Measurements from ENCODE around the gene PRKG1.

- TF ChIP-seq, protein P1, sequence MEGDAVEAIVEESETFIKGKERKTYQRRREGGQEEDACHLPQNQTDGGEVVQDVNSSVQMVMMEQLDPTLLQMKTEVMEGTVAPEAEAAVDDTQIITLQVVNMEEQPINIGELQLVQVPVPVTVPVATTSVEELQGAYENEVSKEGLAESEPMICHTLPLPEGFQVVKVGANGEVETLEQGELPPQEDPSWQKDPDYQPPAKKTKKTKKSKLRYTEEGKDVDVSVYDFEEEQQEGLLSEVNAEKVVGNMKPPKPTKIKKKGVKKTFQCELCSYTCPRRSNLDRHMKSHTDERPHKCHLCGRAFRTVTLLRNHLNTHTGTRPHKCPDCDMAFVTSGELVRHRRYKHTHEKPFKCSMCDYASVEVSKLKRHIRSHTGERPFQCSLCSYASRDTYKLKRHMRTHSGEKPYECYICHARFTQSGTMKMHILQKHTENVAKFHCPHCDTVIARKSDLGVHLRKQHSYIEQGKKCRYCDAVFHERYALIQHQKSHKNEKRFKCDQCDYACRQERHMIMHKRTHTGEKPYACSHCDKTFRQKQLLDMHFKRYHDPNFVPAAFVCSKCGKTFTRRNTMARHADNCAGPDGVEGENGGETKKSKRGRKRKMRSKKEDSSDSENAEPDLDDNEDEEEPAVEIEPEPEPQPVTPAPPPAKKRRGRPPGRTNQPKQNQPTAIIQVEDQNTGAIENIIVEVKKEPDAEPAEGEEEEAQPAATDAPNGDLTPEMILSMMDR (IDR thresholded peaks at IDR 0.05): no peak
- TF ChIP-seq ZFX (IDR thresholded peaks at IDR 0.05; ENCODE audit: borderline replicate concordance): no peak
Observed at GRCh38 chr10:52245547-52245946, 1171.3 kb downstream of the PRKG1 start.
